GM21526 (cell line): ENCODE data around the gene CPEB3.

Source experiments
- ATAC-seq: cut with Tn5 transposase; IDR thresholded peaks from one replicate; pipeline ENCODE4 v1.9.1; 2021; ENCODE audit warnings: moderate library complexity; ENCODE audit not compliant: unreplicated experiment, low FRiP score

CPEB3 gene

DNA sequence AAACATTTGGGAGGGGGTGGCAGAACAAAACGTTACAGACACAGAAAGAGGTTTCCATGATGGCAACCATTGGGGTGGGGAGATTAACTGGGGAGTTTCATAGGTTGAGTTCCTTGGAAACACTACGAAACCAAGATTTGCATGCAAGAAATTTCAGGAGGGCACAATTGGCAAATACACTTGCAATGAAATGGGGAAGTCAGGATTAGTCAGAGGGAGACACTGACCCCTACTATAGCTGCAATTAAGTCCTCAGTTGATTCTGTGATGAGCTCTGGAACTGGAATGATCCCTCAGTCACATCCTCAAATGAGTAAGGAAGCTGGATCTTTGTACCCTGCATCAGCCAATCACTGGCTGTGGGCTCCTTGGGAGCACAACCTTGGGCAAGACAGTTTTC lies 22.1 kb downstream of the CPEB3 start:
- ATAC-seq: no peak

DNA sequence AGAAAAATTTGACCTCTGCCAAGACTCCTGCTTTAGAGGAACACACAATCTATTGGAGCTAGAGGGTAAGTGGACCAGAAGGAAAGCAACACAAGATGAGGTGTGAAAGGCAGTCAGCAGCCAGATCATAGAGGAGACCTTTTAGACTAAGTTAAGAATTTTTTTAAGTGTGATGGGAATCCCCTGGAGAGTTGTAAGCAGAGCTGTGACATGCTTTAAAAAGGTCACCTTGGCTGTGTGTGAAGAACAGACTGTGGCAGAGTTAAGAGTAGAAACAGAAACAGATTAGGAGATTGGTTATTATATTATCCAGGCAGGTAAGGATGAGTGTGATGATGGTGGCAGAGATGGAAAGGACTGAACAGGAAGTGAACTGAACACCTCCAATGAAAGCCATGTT lies 23.5 kb downstream of the CPEB3 start:
- no peak for ATAC-seq

DNA sequence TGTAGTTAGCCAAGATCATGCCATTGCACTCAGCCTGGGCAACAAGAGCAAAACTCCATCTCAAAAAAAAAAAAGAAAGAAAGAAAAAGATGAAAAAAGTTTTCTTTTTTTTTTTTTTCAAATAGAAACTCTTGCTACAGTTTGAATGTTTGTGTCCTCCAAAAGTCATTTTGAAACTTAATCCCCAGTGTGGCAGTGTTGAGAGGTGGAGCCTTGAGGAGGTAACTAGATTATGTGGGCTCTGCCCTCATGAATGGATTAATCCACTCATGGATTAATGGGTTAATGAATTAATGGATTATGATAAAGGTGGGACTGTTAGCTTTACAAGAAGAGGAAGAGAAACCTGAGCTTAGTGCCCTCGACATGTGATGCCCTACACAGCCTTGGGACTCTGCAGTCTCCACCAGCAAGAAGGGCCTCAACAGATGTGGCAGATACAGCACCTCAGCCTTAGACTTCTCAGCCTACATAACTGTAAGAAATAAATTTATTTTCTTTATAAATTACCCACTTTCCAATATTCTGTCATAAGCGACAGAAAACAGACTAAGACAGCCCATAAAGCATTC lies 25.1 kb downstream of the CPEB3 start:
- no peak for ATAC-seq

DNA sequence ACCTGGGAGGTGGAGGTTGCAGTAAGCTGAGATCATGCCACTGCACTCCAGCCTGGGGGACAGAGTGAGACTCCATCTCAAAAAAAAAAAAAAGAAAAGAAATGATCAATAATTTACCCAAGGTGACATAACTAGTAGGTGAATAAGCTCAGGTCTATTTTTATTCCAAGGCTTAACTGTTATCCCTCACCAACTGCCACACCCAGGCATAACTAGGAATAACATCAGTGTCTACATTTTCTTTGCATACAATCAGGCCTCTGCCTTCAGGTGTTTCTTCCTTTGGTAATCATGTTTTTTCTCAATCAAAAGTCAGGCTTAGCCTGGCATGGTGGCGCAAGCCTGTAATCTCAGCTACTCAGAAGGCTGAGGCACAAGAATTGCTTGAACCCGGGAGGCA lies 26.6 kb downstream of the CPEB3 start:
- ATAC-seq: no peak

DNA sequence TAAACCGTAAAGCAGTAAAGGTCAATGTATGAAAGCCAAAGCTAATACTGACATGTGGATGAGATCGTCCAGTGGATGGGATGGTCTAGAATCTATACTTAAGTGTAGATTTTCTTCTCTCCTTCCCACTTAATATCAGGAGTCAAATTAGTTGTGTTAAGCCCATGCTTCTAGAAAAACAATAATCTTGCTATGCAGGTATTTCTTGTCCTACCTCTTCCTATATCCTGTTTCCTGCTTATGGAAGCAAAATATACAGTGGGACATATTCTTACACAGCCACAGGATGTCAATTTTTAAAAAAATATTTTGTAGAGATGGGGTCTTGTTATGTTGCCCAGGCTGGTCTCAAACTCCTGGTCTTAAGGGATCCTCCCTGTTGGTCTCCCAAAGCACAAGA lies 27.5 kb downstream of the CPEB3 start:
- ATAC-seq: no peak

DNA sequence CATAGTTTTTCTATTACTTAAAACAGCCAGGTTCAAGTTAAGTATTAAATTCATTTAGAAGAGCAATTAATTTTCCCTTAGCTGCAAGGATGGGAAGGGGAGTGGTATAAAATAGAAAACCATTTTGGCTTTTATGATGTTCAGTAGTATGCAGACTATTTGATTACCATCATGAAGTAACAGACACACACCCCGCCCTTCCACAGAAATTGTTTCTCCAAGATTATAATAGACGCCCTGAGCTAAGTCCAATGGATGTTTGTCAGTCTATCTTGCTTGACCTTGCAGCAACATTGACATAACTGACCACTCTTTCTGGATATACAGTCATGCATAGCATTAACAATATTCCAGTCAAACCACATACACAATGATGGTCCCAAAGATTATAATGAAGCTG lies 42.3 kb downstream of the CPEB3 start:
- no peak for ATAC-seq

DNA sequence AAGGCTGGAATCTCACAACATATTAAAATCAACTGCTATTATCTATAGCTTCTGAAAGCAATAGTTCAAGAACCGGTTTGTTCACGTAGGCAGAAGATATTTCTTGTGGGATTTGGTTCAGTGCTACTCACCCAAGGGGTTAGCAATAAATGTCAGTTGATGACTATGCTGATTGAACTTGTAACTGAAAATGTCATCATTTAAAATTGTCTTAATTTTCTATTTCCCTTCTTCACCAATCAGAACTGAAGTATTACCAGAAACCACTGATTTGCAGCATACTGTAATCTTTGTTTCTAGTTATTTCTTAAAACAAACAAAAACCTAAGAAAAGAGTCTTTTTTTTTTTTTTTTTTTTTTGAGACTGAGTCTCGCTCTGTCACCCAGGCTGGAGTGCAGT lies 46.1 kb downstream of the CPEB3 start:
- ATAC-seq: no peak

DNA sequence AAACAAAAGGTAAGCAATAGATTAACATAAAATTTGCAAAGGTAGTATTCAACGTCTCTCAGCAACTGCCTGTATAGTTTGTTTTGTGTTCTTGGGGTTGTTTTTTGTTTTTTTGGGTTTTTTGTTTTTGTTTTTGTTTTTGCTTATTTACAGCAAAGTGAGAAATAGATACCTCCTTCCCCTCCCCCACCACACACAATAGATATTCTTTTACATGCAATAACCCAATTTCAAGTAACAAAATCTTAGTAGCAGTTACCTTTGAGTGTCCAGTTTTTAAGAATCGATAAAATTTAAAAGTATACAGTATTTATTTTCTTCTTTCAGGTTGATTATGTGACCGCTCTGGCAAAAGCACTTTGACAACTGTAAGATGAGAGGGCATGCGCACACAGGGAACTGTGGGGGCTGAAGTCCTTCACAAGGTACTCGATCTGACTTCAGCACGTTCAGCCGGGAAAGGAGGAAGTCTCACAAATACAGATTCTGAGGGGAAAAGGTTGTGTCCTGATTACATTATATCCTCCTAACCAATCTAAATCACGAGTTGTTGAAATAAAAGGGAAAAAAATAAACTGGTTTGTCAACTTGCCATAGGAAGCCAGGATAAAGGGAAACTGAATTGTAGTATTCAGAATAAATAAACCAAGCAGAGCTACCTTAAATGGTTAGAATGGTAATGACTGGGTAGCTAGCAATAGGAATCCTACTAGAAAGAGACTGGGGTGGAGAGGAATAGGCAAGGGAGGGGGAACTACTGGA lies 47.8 kb downstream of the CPEB3 start:
- ATAC-seq: no peak

DNA sequence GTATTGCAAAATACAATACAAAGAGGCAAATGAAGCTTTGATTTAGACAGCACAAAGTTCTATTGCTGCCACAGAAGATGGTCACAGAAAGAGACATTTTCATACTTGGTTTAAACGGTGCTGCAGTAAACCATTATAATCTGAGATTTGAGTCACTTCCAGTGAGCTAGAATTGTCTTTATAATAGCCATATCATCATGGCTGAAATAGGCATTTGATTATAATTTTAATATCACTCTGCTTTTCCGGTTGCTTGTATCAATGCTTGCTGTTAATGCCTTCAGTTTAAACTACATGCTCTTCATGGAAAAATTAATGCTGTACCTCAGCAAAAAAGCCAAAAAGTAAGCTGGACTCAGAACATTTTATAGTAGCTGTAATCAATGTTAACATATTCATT lies 48.5 kb downstream of the CPEB3 start:
- no peak for ATAC-seq

DNA sequence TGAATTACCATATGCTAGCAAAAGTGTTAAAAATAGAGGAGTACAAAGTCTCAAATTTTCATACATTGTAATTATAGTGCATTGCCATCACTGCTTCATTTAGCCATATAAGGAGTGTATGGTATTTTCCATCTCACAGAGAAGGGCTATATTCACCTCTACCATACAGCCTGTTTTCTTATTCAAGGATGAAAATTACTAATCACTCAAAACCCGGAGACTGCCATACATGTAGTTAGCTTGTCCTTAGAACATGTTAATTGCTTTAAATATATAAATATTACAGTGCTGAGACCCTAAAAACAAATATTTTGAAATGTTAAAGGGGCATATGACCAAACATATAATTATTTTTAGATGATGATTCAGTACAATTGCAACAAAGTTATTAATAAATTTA lies 49.4 kb downstream of the CPEB3 start:
- ATAC-seq: no peak

DNA sequence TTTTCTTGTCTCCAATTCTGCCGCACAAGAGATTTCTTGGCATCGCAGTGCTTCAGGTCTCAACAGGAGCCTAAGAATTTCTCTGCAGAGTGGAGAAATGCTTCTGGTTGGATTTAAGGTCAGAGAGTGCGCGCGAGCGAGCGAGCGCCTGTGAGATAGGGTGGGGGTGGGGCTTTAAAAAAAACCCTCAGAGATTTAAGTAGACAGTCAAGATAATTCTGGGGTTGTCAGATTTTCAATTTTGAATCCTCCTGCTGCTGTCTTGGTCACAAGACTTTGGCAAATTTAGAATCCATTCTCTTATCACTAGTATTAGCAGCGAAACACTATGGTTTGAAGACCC lies 49.7 kb downstream of the CPEB3 start:
- ATAC-seq: no peak

DNA sequence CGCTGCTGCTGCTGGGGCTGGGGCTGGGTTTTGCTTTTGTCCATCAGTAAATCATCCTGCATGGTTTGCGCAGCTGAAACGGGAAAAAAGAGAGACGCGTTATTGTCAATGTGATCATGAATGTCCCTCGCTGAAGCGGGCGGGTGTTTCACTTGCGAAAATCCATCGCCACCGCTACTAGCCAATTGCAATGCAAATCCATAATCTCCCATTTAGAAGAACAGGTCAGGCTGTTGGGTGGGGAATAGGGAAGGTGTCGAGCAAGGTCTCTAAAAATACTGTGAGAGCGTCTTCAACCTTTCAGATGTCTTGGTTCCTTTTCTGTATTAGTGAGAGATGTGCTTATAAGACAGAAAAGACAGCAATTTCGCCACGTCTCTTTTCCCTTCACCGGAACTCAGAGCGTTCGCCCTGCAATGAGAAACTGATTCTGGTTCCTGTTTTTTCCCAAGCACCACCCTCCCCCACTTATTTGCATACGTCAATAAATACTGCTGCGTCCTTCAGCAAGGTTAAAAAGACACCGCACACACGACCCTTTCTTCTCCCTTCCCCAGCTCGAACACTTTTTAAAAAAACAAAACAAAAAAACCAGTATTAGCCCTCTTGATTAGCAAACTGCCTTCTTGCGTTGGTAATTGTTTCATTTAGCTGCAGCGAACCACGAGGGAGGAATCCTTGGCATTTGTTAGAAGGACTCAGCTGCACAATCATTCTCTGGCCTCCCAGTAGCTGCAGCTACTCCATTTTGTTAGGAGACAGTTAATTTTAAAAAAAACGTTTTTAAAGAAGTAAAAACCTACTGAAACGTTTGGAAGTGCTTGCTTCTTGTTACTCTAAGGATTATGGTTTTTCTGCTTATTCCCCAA lies 50.4 kb downstream of the CPEB3 start:
- ATAC-seq: peak; percentile 64

DNA sequence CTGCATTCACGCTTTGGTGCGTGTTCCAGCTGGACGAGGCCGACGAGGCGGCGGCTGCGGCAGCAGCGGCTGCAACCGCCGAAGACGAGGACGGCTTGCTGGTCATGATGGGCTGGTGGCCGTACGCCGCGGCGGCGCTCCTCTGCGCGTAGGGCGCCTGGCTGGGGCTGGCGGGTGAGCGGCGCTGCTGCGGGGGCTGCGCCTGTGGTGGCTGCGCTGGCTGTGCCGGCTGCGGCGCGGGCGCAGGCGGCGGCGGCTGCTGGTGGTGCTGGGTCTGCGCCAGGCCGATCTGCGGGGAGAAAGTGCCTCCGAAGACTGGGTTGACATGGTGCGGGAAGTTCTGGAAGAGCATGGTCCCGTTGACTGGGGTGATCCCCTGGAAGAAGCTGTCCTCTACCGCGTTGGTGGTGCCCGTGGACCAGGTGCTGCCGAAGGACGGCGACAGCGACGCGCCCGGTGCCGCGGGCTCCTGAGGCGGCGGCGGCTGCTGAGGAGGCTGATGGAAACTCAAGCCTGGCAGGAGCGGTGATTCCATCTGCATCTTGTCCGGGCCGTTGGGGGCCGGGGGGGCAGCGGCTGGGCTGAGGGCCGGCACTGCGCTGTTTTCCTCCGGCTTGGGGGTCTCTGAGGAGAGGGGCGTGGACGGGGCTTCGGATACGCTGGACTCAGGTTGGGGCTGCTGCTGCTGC lies 51.1 kb downstream of the CPEB3 start:
- no peak for ATAC-seq

DNA sequence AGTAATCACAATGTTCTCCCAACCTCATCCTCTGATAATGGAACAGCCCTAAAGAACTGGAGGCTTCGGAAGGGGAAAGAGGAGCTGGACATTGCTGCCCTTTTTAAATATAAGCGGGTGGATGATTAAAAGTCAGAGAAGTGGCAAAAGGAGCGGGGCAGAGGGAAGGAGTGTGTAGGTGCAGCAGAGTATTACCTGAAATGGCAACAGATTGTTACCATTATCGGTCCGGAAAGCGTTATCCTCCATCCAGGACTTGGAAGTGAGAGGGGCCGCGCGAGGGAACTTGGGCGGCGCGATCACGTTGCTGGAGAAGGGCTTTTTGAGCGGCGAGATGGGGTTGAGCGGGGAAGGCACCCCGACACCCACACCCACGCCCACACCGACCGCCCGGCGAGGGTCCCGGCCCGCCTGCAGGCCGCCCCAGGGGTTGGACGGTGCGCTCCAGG lies 51.7 kb downstream of the CPEB3 start:
- no peak for ATAC-seq

DNA sequence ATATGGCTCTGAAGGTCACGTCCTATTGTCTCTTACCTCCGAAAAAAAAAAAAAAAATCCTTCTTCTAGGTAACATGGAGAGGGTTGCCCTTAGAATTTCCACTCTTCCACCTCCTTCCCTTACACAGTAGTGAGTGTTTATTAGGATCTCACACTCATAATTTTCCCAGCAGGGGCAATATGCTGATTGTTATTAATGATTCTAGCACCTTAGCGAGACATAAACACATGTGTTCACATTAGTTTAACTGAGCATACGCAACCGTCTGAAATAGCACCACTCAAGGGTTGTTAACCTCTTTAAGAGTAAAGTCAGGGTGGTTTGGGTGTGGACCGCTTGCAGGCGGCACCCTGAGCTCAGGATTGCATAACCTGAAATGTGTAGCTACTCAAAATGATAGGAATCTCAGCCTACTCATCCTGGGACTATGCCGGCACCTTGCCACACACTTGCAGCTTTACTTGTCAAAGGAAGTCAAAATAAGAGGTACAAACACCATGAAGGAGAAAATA lies 52.2 kb downstream of the CPEB3 start:
- no peak for ATAC-seq

DNA sequence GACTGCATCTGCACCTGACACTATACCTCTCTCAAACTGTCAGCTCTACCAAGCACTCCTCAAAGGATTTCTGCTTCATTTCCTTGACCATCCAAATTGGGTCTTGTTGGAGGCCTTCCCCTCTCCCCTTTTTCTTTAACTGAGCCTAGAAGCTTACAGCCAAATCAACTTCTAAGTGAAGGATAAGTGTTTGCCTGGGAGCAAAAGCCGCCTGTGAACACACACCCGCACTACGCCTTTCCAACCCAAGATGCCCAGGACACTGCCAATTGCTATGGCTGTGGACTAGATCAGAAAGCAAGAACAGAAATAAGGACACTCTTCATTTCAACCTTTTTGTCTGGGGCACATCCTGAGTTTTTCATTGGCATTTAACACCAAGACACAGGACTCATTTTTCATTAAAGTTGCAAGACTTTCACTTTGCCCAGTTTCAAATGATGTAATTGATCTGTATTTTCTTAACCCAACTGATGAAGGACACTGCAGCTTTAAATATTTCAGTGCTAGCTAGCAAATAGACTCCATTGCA lies 52.8 kb downstream of the CPEB3 start:
- ATAC-seq: no peak

DNA sequence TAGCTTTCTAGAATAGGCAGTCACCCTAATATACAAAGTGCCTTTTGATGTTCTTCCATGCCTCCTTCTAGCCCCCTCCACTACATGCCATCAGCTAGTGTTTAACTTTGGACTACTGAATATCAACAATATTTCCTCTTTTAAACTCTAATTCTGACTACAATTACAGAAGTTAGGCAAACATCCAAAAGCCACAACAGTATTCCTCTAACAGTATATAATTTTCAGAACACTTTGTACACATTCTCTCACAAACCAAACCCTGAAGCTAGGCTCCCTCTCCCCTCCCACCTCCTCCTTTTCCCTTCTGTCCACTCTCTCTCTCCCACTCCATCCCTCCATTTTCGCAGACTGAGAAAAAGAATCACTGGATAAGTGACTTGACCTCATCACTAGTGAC lies 59.7 kb downstream of the CPEB3 start:
- ATAC-seq: no peak

DNA sequence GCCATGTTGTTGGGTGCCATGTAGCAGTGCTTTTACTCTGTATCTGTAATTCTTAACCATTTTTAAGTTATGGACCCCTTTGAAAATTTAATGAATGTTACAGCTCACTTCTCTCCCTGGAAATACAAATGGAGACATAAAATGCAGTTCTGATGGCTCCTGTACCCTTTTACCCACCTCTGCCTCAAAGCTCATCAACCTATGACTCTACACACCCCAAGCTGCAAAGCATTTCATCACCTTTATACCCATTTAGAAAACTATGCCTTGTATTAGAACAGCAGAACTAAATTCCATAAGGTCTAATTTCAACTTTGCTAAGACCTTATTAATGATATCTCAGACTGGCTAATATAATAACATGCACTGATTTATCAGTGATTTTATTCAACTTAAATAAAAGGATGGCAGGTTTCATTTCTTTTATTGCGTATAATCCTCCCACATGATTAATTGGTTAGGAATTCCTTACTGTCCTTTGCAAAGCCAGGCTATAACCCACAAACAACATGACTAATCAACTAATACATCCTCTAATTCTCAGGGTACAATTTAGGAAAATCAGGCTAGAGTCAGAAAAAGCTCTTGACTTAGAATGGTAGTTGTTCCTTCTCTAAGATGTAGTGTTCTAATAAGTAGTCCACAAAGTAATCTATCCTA lies 68.1 kb downstream of the CPEB3 start:
- ATAC-seq: no peak

DNA sequence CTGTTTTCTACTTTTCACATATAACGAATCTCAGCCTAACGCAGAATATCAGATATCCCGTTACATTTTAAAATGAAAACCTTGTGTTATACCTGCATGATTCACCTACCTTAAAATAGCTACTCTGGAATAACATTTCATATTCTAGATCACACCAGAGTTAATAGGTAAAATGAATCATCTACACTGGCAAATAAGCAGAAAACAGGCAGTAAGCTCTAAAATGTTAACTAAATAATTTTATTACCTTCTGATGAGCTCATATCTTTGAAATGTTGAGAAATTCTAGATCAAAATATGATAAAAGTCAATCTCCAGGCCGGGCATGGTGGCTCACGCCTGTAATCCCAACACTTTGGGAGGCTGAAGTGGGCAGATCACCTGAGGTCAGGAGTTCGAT lies 71.3 kb downstream of the CPEB3 start:
- no peak for ATAC-seq

DNA sequence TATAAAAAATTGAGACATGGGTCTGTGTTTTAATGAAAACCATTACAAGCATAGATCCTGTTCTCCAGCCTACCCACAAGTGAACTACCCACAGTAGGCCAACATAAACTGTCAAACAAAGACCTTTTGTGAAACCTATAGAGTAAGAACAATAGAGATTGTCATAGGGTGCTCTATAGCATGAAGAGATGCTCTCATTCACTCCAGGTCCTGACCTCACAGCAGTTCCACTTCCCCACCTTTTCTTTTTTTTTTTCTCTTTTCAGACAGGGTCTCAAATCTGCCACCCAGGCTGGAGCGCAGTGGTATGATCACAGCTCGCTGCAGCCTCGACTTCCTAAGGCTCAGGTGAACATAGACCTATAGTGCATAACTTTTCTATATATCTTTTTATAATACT lies 72.3 kb downstream of the CPEB3 start:
- no peak for ATAC-seq
